Lung microvascular endothelial cell (primary cell): ENCODE measurements around the gene CACNA2D3. TPM values are rescaled to one million over a fixed set of nuclear protein-coding genes. Genes with fewer than 3 reads are reported as not detected.

Experiments used
- DNase-seq, 2 donors: peaks; one replicate each; pipeline versions ENCODE4 v3.0.0 to v3.0.0-alpha.2; 2010; ENCODE audit warnings: low read depth in 2 of 2
- total RNA-seq: library from RNA; depleted of rRNA; stranded (reverse); fragments of >200 nt; gene quantifications from 2 replicates; pipeline ENCODE4 v1.2.1, GENCODE V29; 2014

The CACNA2D3 gene
- total RNA-seq, 1 donor from 2014 or later = not detected

GRCh38 chr3:54784021-54784420 is 661.7 kb downstream of the CACNA2D3 start:
- DNase-seq = no peak

DNA sequence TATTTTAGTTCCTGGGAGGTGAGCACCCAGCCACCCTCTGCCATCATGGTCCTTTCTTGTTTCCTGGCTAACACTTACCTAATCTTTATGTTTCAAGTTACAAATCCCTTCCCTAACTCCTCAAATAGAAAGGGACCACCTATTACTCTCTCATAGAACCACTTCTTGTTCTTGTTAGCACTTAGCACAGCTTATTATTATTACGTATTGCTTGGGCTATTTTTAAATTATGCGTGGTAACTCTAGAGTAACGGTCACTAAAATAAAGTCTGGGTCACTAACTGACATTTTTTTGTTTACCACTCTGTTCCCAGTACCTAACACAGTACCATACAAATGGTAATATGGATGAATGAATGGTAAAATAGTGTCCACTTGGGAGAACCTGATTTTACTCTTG is 663.6 kb downstream of the CACNA2D3 start:
- DNase-seq = no peak

DNA sequence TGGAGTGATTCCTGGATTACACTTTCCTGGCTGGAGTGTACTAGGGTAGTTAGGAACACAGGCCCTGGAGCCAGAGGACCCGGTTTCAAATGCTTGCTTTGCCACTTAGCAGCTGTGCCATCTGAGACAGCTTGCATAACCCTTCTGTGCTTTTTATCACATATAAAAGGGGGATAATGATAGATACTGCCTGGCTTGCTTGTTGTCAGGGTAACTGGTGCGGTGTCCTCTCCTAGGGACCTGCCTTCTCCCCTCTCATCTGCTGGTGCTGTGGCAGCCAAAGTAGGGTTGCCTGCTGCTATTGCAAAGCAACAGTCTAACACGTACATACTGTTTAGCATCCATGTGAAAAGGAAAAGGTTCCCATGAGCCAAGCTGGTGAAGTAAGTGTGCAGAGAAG is 667.7 kb downstream of the CACNA2D3 start:
- no peak for DNase-seq

DNA sequence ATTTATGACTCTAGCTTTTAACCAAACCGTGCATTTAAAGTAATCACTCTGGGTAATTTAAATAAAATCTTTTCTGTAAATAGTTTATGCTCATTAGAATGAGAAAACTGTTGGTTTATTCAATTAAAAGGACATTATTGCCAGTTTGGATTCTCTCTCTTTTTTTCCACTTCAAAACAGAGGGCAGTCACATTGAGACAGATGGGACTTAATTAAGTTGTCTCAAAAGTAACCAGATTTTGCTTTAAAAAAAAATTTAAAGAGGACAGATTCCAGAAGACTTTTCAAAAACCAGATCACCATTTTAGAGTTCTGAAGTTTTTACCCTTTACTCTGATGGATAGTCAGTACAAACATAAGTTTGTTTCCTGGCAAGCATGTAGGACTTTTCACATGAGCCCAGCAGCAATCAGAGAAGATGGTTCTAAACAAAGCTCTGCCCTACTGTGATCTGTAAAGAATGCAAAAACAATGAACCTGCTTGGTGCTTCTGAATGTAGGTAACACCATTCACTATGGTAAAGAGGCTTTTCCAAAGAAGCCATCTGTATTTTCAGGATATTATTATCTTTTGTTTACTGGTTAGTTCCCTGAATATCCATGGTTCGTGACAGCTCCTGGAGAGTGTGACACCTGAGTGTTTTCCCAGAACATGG is 669.3 kb downstream of the CACNA2D3 start:
- DNase-seq = no peak

GRCh38 chr3:54792584-54792983 is 670.2 kb downstream of the CACNA2D3 start:
- no peak for DNase-seq

DNA sequence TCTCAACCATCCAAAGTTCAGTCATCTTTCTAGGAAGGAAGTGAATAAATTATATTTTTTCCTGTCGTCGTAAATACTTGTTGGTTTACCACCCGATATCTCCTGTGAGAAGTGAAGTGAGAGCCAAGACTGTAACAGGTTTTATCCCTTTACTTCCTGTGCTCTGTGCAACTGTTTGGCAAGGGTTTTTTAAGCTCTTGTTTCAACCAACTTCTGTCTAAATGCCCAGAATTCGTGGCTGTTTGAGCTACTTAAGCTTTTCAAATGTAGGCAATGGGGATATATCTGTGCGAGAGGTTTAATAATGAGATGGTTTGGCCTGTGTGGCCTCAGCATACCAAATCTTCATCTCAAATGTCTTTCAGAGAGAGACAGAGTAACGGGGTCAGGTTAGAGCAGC is 670.8 kb downstream of the CACNA2D3 start:
- no peak for DNase-seq

DNA sequence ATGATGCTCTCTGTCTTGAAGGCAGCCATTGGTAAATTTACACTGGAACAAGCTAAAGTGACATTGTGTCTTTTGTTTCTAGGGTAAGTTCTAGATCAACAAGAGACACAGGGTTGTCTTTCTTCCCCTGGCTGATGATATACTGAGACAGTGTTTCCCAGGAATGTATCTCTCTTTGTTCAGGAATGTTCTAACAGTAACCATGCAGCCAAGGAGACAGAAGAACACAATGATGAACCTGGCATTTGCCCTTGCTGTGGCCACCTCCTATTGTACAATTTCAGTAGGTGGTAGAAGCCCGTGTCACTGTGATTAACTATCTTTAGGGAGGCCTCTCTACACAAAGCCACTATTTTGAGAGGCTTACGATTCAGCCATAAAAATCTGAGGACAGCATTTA is 674.8 kb downstream of the CACNA2D3 start:
- DNase-seq = no peak

DNA sequence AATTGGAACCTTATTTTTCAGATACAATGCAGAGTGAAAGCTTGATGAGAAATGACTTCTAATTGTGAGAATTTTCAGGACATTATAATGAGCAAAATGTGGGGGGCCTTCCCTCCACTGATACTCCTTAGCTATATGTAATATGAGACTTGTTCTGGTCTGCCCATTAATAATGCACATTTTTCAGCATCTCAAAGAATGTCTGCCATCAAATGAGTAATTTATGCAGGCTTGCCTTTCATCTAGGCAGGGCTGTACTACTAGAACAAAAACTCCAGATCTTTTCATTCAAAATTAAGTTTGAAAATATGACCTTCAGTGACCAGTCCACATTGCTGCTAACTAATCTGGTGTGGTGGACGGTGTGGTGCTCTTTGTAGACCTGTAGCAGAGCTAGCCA is 678.1 kb downstream of the CACNA2D3 start:
- DNase-seq = no peak

DNA sequence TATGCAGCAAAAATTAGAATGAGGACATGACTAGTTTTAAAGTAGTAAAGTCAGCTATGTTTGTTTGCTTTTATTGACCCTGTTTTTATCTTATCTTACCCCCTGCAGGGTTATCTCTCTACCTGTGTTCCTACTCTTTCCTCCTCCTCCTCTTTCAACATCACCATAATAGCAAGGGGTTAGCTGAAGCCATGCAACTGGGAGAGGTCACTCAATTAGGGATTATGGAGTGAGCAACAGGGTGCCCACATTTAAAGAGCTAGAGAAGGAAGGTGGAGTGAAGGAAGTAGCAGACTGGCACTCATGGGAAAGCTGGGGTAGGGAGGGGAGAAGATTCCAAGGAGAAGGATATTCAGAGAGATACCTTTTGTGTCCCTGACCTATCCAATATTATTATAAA is 679.6 kb downstream of the CACNA2D3 start:
- DNase-seq = no peak

DNA sequence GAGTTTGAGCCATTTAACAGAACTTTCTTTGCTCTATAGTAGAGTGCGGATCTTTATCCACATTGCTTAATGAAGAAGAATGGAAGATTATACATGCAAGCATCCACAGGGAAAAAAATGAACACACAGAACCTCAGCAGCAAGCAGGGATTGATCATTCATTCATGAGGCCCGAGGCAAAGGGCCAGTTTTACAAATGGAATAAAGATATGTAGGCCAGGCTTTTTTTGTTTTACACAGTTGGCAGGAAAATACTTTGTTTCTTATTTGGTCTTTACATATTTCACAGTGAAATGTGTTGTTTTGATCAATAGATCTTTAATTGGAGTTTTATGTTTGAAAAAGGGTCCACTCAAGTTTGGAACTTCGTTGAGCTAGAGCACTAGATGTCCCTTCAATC is 688.0 kb downstream of the CACNA2D3 start:
- no peak for DNase-seq

GRCh38 chr3:54814224-54814623 is 691.9 kb downstream of the CACNA2D3 start:
- no peak for DNase-seq

DNA sequence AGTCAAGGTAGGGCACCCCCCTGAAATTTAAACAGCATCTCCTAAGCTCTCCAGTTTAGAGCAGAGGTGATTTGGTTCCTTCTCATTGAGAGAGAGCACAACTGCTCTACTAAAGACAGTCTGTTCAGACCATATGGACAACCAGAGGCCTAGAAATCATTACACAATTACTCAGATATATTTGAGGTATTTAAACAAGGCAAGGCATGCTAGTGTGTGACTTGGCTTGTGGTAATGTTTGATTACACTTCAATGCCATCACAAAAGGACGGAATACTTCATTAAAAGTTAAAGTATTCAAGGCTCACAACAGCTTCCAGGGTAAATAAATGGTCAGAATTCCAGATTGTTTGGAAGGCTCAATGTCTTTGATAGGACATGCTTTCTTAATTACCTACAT is 695.3 kb downstream of the CACNA2D3 start:
- DNase-seq = no peak

DNA sequence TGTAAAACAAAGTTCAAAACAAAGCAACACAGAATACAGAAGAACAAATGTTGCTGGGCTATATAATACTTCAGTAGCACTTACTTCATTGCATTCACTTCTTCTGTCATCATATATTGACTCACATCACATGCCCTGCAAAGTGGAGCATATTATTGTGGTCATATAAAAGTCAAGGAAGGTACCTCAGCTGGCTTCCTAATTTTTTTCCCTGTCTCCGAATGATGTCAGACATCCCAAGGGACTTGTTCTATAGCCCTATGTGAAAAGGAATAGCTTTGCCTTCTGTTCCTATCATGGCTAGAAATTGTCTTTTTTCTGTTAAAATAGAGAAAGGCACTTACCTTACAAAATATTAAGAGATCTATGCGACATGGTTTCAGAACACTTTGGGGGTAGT is 696.1 kb downstream of the CACNA2D3 start:
- DNase-seq = no peak

- no peak for DNase-seq
These were observed 696.6 kb downstream of the CACNA2D3 start for GRCh38 chr3:54818942-54819341.

GRCh38 chr3:54819946-54820345 is 697.6 kb downstream of the CACNA2D3 start:
- DNase-seq = no peak

DNA sequence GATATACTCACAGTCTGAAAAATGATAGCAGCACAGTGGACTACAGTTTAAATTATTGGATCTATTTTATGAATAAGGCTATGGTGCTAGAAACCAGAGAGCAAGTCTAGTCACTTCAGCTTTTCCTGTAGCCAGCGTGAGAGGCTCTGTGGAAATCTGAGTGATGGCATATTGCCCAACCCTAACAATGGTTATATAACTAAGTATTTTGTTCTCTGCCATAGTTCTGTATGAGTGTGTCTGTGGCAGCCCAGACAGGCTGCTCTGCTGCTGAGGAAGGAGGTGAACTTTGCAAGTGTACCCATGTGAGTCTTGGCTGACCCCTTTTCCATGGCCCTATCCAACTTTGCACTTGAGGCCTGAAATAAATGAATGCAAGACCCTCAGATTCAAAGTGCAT is 699.9 kb downstream of the CACNA2D3 start:
- no peak for DNase-seq

- no peak for DNase-seq
These were observed 703.9 kb downstream of the CACNA2D3 start for GRCh38 chr3:54826251-54826691.

GRCh38 chr3:54827056-54827687 is 704.8 kb downstream of the CACNA2D3 start:
- DNase-seq = no peak

GRCh38 chr3:54827776-54828175 is 705.4 kb downstream of the CACNA2D3 start:
- DNase-seq = no peak

GRCh38 chr3:54830658-54831057 is 708.3 kb downstream of the CACNA2D3 start:
- DNase-seq = peak; percentile 5 to 6

GRCh38 chr3:54831112-54831511 is 708.8 kb downstream of the CACNA2D3 start:
- no peak for DNase-seq

GRCh38 chr3:54832876-54833275 is 710.5 kb downstream of the CACNA2D3 start:
- no peak for DNase-seq

GRCh38 chr3:54835701-54836100 is 713.3 kb downstream of the CACNA2D3 start:
- DNase-seq = no peak

GRCh38 chr3:54836871-54837270 is 714.5 kb downstream of the CACNA2D3 start:
- no peak for DNase-seq
